Keratinocyte (primary cell): Measurements from ENCODE around the gene TENM3. TPM values are rescaled to one million over a fixed set of nuclear protein-coding genes. Genes with fewer than 3 reads are reported as not detected.

ENCODE experiments used
- DNase-seq: peaks from one replicate; pipeline ENCODE4 v3.0.0-alpha.2; 2011; ENCODE audit warnings: low read depth, missing footprints, low spot score
- FAIRE-seq: peaks from 2 replicates; lab custom pipeline; 2011; peaks lifted over from hg19 to GRCh38; lab: Jason Lieb, UNC
- H2AFZ ChIP-seq: 2 replicates; pipeline ENCODE4 v1.6.0; 2012; ENCODE audit warnings: low read length, control low read depth, inconsistent platforms; ENCODE audit not compliant: control insufficient read depth
- H3K27ac ChIP-seq: 2 replicates; pipeline ENCODE4 v1.5.1; 2011; ENCODE audit warnings: low read length; ENCODE audit not compliant: control insufficient read depth, insufficient read depth
- H3K27me3 ChIP-seq: 3 replicates; pipeline ENCODE4 v1.6.0; 2011; ENCODE audit warnings: low read length; ENCODE audit not compliant: control insufficient read depth, insufficient read depth; ENCODE audit errors: extremely low read depth
- H3K36me3 ChIP-seq, 2 experiments: 2 replicates in 1 of 2; 3 replicates in 1 of 2; pipeline ENCODE4 v1.5.1; 2011; ENCODE audit warnings: low read length in 2 of 2, mild to moderate bottlenecking in 1 of 2; ENCODE audit not compliant: control insufficient read depth in 2 of 2, insufficient read depth in 2 of 2; ENCODE audit errors: extremely low read depth in 1 of 2
- H3K4me1 ChIP-seq: 3 replicates; pipeline ENCODE4 v1.5.1; 2011; ENCODE audit warnings: low read length; ENCODE audit not compliant: control insufficient read depth, insufficient read depth; ENCODE audit errors: extremely low read depth
- H3K4me2 ChIP-seq: 3 replicates; pipeline ENCODE4 v1.6.0; 2011; ENCODE audit warnings: low read depth, low read length; ENCODE audit not compliant: control insufficient read depth, insufficient read depth; ENCODE audit errors: extremely low read depth
- H3K4me3 ChIP-seq, 3 experiments: fragments of 200-600 bp in 1 of 3; sonication (generic) in 1 of 3; 2 replicates in 2 of 3; 3 replicates in 1 of 3; pipeline ENCODE4 v1.5.1; 2011 to 2016; ENCODE audit warnings: low read length in 3 of 3, mild to moderate bottlenecking in 3 of 3, control low read depth in 2 of 3, inconsistent platforms in 1 of 3, low read depth in 1 of 3, mixed read lengths in 1 of 3, mixed run types in 1 of 3, moderate library complexity in 1 of 3; ENCODE audit not compliant: control insufficient read depth in 2 of 3, insufficient read depth in 2 of 3; ENCODE audit errors: extremely low read depth in 1 of 3
- H3K79me2 ChIP-seq: 2 replicates; pipeline ENCODE4 v1.6.0; 2012; ENCODE audit warnings: low read length; ENCODE audit not compliant: control insufficient read depth, insufficient read depth
- H3K9ac ChIP-seq: 3 replicates; pipeline ENCODE4 v1.6.0; 2011; ENCODE audit warnings: low read length; ENCODE audit not compliant: control insufficient read depth, insufficient read depth; ENCODE audit errors: extremely low read depth
- H3K9me1 ChIP-seq: 3 replicates; pipeline ENCODE4 v1.6.0; 2011; ENCODE audit warnings: low read length; ENCODE audit not compliant: control insufficient read depth, insufficient read depth; ENCODE audit errors: extremely low read depth
- H3K9me3 ChIP-seq: 2 replicates; pipeline ENCODE4 v1.5.1; 2012; ENCODE audit warnings: low read depth, low read length; ENCODE audit not compliant: control insufficient read depth
- H4K20me1 ChIP-seq: 3 replicates; pipeline ENCODE4 v1.6.0; 2011; ENCODE audit warnings: low read length; ENCODE audit not compliant: control insufficient read depth, insufficient read depth; ENCODE audit errors: extremely low read depth
- CTCF ChIP-seq, 3 experiments: IDR thresholded peaks in 1 of 3; conservative IDR thresholded peaks in 1 of 3; optimal IDR thresholded peaks in 1 of 3; 2 replicates in 2 of 3; 3 replicates in 1 of 3; pipeline versions ENCODE3 to v1.5.1; 2011; ENCODE audit warnings: low read length in 3 of 3, mild to moderate bottlenecking in 3 of 3, moderate library complexity in 2 of 3, control low read depth in 1 of 3, inconsistent platforms in 1 of 3; ENCODE audit not compliant: insufficient read depth in 2 of 3; ENCODE audit errors: extremely low read depth in 1 of 3
- EZH2 ChIP-seq: IDR thresholded peaks from one replicate; pipeline ENCODE4 v1.6.1; 2012; ENCODE audit warnings: inconsistent platforms, mild to moderate bottlenecking, low read length, moderate library complexity
- dilution Hi-C: fragments of 300-500 bp; cut with MboI; formaldehyde crosslinking; loops from one replicate; pipeline ENCODE4 v1.7.0; 2020; ENCODE audit warnings: low sequenced_read_pairs; ENCODE audit not compliant: extremely low pct_ligation_motif_present
- polyA plus RNA-seq, 5 experiments: library from polyadenylated mRNA; depleted of rRNA in 3 of 5; stranded (reverse) in 3 of 5; stranded (forward) in 1 of 5; unstranded in 1 of 5; fragments of >200 nt; gene quantifications; 1 replicate in 1 of 5; 2 replicates in 3 of 5; 3 replicates in 1 of 5; pipeline versions ENCODE4 v1.2.1 to v1.2.3, GENCODE V29; 2011 to 2012; ENCODE audit warnings: missing spikeins in 2 of 5, low read depth in 1 of 5, low replicate concordance in 1 of 5

TENM3 gene
- polyA plus RNA-seq, 1 donor (not counting 4 experiments of a cell fraction or from before 2014, with no cell fraction given) = 17.0 TPM

GRCh38 chr4:182616476-182616875, 373.3 kb downstream of the TENM3 start:
- TF ChIP-seq CTCF (optimal IDR thresholded peaks at IDR 0.05 in 1 of 3, IDR thresholded peaks at IDR 0.05 in 1 of 3, conservative IDR thresholded peaks at IDR 0.05 in 1 of 3; ENCODE audit: extremely low read depth in 1 of 3, insufficient read depth in 2 of 3, low read length in 3 of 3) (no peak), EZH2 (no peak)
- no peaks in the 10 kb centered on the region for H3K4me1 ChIP-seq
- H2AFZ ChIP-seq = no peak overlapping the region
- no peaks in the 10 kb centered on the region for H3K36me3 ChIP-seq
- no peak overlapping the region for H3K9ac ChIP-seq
- H3K27ac ChIP-seq = no peak overlapping the region
- H3K9me3 ChIP-seq = no peaks in the 10 kb centered on the region
- dilution Hi-C loops = no loop called here
- H3K9me1 ChIP-seq = no peaks in the 10 kb centered on the region
- H3K79me2 ChIP-seq = no peaks in the 10 kb centered on the region
- DNase-seq (no peak), FAIRE-seq (no peak)
- no peak overlapping the region for H3K4me3 ChIP-seq
- no peaks in the 10 kb centered on the region for H3K27me3 ChIP-seq
- no peaks in the 10 kb centered on the region for H4K20me1 ChIP-seq
- H3K4me2 ChIP-seq = no peak overlapping the region

GRCh38 chr4:182619660-182620059, 376.5 kb downstream of the TENM3 start:
- Histone ChIP-seq H3K9ac (no peak overlapping the region), H3K9me1 (no peaks in the 10 kb centered on the region), H2AFZ (no peak overlapping the region), H4K20me1 (no peaks in the 10 kb centered on the region), H3K9me3 (no peaks in the 10 kb centered on the region), H3K27me3 (no peaks in the 10 kb centered on the region), H3K36me3 (no peaks in the 10 kb centered on the region), H3K27ac (no peak overlapping the region), H3K4me2 (no peak overlapping the region), H3K79me2 (no peaks in the 10 kb centered on the region), H3K4me3 (no peak overlapping the region), H3K4me1 (no peaks in the 10 kb centered on the region)
- no peak for TF ChIP-seq CTCF (optimal IDR thresholded peaks at IDR 0.05 in 1 of 3, IDR thresholded peaks at IDR 0.05 in 1 of 3, conservative IDR thresholded peaks at IDR 0.05 in 1 of 3; ENCODE audit: extremely low read depth in 1 of 3, insufficient read depth in 2 of 3, low read length in 3 of 3)
- TF ChIP-seq EZH2 = no peak
- dilution Hi-C loops = no loop called here
- FAIRE-seq (no peak), DNase-seq (no peak)
